Ascending aorta (tissue), 2 donors: ENCODE measurements around the gene SLC13A4. TPM values are rescaled to one million over a fixed set of nuclear protein-coding genes. Genes with fewer than 3 reads are reported as not detected.

Experiments
- DNase-seq, 2 donors: peaks; one replicate each; pipeline ENCODE4 v3.0.0-alpha.2; 2019; ENCODE audit warnings: low spot score in 2 of 2
- H3K27ac ChIP-seq, 2 donors: fragments of 200-600 bp; sonication (generic); one replicate each; pipeline ENCODE4 v1.5.1; 2016 to 2017; ENCODE audit warnings: mild to moderate bottlenecking in 1 of 2
- H3K27me3 ChIP-seq: fragments of 200-600 bp; sonication (generic); one replicate; pipeline ENCODE4 v1.5.1; 2017
- H3K36me3 ChIP-seq, 2 donors: fragments of 200-600 bp; sonication (generic); one replicate each; pipeline ENCODE4 v1.5.1; 2016
- H3K4me1 ChIP-seq, 2 donors: fragments of 200-600 bp; sonication (generic); one replicate each; pipeline ENCODE4 v1.5.1; 2016 to 2017; ENCODE audit warnings: mild to moderate bottlenecking in 1 of 2
- H3K4me3 ChIP-seq, 2 donors: fragments of 200-600 bp; sonication (generic); one replicate each; pipeline ENCODE4 v1.5.1; 2016 to 2017; ENCODE audit warnings: mild to moderate bottlenecking in 1 of 2
- H3K9me3 ChIP-seq, 2 donors: fragments of 200-600 bp; sonication (generic); one replicate each; pipeline ENCODE4 v1.5.1; 2016
- intact Hi-C: fragments of 100-400 bp; cut with DNase I; formaldehyde crosslinking; loops from one replicate; pipeline ENCODE4 v1.15.1; 2023
- total RNA-seq: library from RNA; depleted of rRNA; stranded (reverse); fragments of >200 nt; gene quantifications from one replicate; pipeline ENCODE4 v1.1.0, GENCODE V29; 2016
- TF ChIP-seq, protein P1 (sequence below), 3 experiments: fragments of 200-600 bp in 2 of 3; fragments of 450-650 bp in 1 of 3; sonication (generic) in 2 of 3; IDR thresholded peaks; one replicate each; pipeline ENCODE4 v1.5.1; 2016 to 2019; ENCODE audit warnings: antibody characterized with exemption in 3 of 3, mild to moderate bottlenecking in 1 of 3, moderate library complexity in 1 of 3

Gene SLC13A4
- total RNA-seq, 1 donor from 2014 or later, result 0.21 TPM

DNA sequence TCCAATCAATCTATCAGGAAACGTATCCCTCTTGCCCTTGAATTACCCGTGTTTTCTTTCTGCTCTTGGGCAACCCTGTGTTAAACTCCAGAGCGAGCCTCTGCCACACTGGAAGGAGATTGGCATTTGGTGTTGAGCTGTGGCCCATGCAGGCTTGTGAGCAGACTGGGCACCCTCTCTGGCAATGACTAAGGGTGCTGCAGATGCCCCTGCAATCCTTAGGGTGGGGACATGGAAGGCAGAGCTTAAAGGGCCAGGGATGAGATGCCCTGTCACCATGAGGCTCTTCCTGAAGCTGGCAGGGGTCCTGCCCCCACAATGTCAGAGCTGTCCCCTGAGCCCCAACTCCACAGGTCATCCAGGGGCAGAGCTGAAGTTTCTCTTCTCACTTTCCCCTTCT, 40.1 kb upstream of the SLC13A4 start:
- no peak overlapping the region for H3K4me3 ChIP-seq
- intact Hi-C loops, result no loop called here
- H3K36me3 ChIP-seq, result no peaks in the 10 kb centered on the region
- peaks cover 7 to 8% of the 10 kb centered on the region in 2 donors for H3K4me1 ChIP-seq
- no peak overlapping the region for H3K27ac ChIP-seq
- TF ChIP-seq, protein P1, sequence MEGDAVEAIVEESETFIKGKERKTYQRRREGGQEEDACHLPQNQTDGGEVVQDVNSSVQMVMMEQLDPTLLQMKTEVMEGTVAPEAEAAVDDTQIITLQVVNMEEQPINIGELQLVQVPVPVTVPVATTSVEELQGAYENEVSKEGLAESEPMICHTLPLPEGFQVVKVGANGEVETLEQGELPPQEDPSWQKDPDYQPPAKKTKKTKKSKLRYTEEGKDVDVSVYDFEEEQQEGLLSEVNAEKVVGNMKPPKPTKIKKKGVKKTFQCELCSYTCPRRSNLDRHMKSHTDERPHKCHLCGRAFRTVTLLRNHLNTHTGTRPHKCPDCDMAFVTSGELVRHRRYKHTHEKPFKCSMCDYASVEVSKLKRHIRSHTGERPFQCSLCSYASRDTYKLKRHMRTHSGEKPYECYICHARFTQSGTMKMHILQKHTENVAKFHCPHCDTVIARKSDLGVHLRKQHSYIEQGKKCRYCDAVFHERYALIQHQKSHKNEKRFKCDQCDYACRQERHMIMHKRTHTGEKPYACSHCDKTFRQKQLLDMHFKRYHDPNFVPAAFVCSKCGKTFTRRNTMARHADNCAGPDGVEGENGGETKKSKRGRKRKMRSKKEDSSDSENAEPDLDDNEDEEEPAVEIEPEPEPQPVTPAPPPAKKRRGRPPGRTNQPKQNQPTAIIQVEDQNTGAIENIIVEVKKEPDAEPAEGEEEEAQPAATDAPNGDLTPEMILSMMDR (IDR thresholded peaks at IDR 0.05), result no peak
- H3K27me3 ChIP-seq, result no peaks in the 10 kb centered on the region
- H3K9me3 ChIP-seq, result no peaks in the 10 kb centered on the region
- no peak for DNase-seq

DNA sequence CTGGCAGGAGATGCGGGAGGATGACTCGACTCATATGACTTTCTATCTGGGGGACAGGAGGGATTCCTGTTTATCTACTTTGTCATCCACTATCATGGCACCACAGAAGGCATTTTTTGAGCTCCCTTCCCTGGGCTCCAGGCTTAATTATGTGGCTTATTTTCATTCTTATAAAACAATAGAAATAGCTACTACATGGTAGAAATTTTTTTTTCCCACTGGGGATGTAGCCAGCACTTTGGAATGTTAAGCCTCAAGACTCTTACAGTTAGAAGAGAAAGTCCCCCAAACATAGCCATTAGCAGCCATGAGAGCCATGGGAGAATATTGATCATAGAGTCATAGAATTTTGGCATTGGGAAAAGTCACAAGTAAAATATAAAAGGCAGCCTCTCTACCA, 35.3 kb upstream of the SLC13A4 start:
- Histone ChIP-seq H3K27ac (no peak overlapping the region), H3K36me3 (no peaks in the 10 kb centered on the region), H3K27me3 (no peaks in the 10 kb centered on the region), H3K4me1 (peaks cover 5 to 27% of the 10 kb centered on the region in 2 donors), H3K4me3 (no peak overlapping the region), H3K9me3 (no peaks in the 10 kb centered on the region)
- intact Hi-C loops, result no loop called here
- TF ChIP-seq, protein P1 (IDR thresholded peaks at IDR 0.05), result no peak
- no peak for DNase-seq

DNA sequence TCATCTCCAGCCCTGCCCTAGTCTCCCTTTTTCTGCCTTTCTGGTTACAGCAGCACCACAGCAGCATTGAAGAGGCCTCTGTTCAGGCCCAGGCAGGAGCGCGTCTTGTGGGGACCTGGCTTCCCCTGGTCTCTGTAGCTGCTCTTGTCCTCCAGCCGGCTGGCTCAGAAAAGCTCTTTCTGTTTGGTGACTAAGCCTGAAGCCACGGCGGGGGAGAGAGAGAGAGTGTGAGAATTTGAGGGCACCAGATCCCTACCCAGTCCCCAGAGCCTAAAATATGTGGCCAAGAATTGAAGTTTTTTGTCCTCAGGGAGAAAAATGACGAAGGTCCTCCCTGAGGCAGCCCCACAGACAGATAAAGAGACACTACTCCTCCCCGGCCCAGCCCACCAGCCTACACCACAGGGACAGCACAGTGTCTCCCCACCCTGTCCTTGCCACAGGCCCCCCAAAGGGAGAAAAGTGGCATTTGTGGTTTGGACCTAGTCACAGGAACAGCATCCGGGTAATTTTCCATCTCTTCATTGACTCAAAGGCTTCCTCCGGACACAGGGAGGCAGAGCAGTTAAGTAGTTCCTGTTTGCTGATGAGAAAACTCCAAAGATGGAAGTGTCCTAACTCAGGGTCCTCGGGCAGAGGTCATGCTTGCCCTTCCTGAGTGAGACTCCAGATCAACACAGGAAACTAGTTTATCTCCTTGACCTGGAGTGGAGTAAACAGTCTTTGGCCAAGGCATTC, 33.9 kb upstream of the SLC13A4 start:
- Histone ChIP-seq H3K4me3 (peak overlapping the region in 1 of 2 donors; percentile 23), H3K27ac (peak overlapping the region; percentile 93 to 97), H3K9me3 (no peaks in the 10 kb centered on the region), H3K4me1 (peaks cover 5 to 35% of the 10 kb centered on the region in 2 donors), H3K36me3 (no peaks in the 10 kb centered on the region), H3K27me3 (no peaks in the 10 kb centered on the region)
- TF ChIP-seq, protein P1 (IDR thresholded peaks at IDR 0.05), result no peak
- DNase-seq, result peak in 1 of 2 donors; percentile 92
- intact Hi-C loops, result no loop called here

DNA sequence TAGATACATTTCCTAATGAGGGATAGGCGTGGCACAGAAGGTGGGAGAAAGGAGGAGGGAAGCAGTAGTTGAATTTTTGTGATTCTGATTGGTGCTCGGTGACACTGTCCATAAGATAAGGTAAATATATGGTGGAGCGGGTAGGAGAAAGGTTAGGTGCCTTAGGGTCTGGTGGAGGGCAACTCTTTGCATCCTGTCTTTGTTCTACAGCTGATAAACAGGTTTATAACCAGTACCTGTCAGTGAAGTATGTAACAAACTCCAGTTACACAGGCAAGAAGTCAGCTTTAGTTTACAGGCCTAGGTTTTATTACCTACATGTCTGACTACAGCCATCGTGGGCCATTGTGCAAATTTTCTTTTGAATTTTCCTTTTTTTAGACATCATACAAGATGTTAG, 31.5 kb upstream of the SLC13A4 start:
- peak in 1 of 2 donors; percentile 3 for DNase-seq
- Histone ChIP-seq H3K27me3 (no peaks in the 10 kb centered on the region), H3K4me1 (peaks cover 12 to 57% of the 10 kb centered on the region in 2 donors), H3K27ac (peak overlapping the region; percentile 93 to 97), H3K36me3 (no peaks in the 10 kb centered on the region), H3K9me3 (no peaks in the 10 kb centered on the region), H3K4me3 (no peak overlapping the region)
- TF ChIP-seq, protein P1 (IDR thresholded peaks at IDR 0.05), result no peak
- intact Hi-C loops, result loop anchor here (5.0 kb wide), 1 partner anchor 772 kb away; the partner anchor contains the start of gene AGBL3

DNA sequence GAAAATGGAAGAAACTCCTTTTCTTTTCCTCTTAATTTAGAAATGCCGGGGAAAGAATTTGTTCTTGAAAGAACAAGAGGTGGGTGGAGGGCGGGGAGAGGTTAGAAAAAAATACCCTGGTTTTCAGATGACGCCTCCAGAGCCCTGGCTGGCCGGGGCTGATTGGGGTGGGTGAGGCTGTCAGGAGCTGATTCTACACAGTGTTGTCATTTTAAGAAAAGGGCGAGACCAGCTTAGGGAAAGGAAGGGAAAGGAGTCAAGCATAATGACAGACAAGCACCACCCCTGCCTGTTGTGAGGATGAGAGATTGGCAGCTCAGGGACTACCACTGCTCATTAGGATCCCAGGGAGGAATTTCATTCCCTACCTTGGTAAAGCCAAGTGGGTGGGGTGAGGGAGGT, 30.5 kb upstream of the SLC13A4 start:
- peaks cover 12 to 57% of the 10 kb centered on the region in 2 donors for H3K4me1 ChIP-seq
- no peaks in the 10 kb centered on the region for H3K27me3 ChIP-seq
- H3K4me3 ChIP-seq, result peak overlapping the region in 1 of 2 donors; percentile 54
- TF ChIP-seq, protein P1 (IDR thresholded peaks at IDR 0.05), result no peak
- no peaks in the 10 kb centered on the region for H3K36me3 ChIP-seq
- intact Hi-C loops, result loop anchor here (1.0 to 5.0 kb wide), 2 partner anchors 13 to 771 kb away; partner anchors contain the start of gene AGBL3
- DNase-seq, result peak in 1 of 2 donors; percentile 92
- H3K27ac ChIP-seq, result peak overlapping the region; percentile 93 to 97
- no peaks in the 10 kb centered on the region for H3K9me3 ChIP-seq
